Activated T-cell treated with anti-CD3 and anti-CD28 coated beads, Interleukin-2, amount 50 U/mL, for 4 hours (primary cell): Measurements from ENCODE around the gene MRPS18A. TPM values are rescaled to one million over a fixed set of nuclear protein-coding genes. Genes with fewer than 3 reads are reported as not detected.

ENCODE experiments used
- total RNA-seq, 3 donors: library from RNA; stranded (reverse); gene quantifications; one replicate each; pipeline ENCODE4 v1.2.1, GENCODE V29; 2021

MRPS18A gene
- total RNA-seq, 3 donors from 2014 or later: 70.0 to 75.1 (median 72.7) TPM

Other genes starting within 250 kb of the MRPS18A start
- 1 to 10 TPM; 5.0 to 9.0 (median 6.7) TPM for gene DLK2, start 232.2 kb downstream of the MRPS18A start, total RNA-seq
- 10 to 100 TPM; 45.5 to 52.8 (median 46.2) TPM for gene TJAP1, start 210.2 kb downstream of the MRPS18A start, total RNA-seq
- gene LRRC73, start 177.4 kb downstream of the MRPS18A start, total RNA-seq: under 1 TPM; 0.16 to 0.47 (median 0.20) TPM
- gene YIPF3, start 170.9 kb downstream of the MRPS18A start, total RNA-seq: 10 to 100 TPM; 33.3 to 40.9 (median 35.4) TPM
- gene POLR1C, start 170.7 kb downstream of the MRPS18A start, total RNA-seq: 100 to 1,000 TPM; 192 to 231 (median 200) TPM
- gene XPO5, start 111.8 kb downstream of the MRPS18A start, total RNA-seq: 100 to 1,000 TPM; 116 to 140 (median 120) TPM
- 10 to 100 TPM; 15.7 to 22.8 (median 18.8) TPM for gene POLH, start 111.6 kb downstream of the MRPS18A start, total RNA-seq
- gene GTPBP2, start 58.5 kb downstream of the MRPS18A start, total RNA-seq: 10 to 100 TPM; 37.3 to 50.3 (median 39.1) TPM
- 10 to 100 TPM; 32.1 to 32.7 (median 32.3) TPM for gene MAD2L1BP, start 52.0 kb downstream of the MRPS18A start, total RNA-seq
- gene RSPH9, start 42.8 kb downstream of the MRPS18A start, total RNA-seq: not detected
- gene VEGFA, start 82.4 kb upstream of the MRPS18A start, total RNA-seq: 10 to 100 TPM; 28.9 to 44.6 (median 31.8) TPM